ENCODE data around the gene JOSD2.
A peak's percentile ranks its signal among the peaks of the same experiment; 100 is the strongest.
"Not testable (repeated sequence)": the region's sequence is repeated elsewhere in the genome, so short reads cannot be mapped to it uniquely, and the experiment has no call there.

The JOSD2 gene

GRCh38 chr19:50475101-50475568 is 35.9 kb downstream of the JOSD2 start:
- no peak for FAIRE-seq

GRCh38 chr19:50473336-50473735 is 37.7 kb downstream of the JOSD2 start:
- FAIRE-seq = not testable (repeated sequence)

GRCh38 chr19:50468818-50469217 is 42.2 kb downstream of the JOSD2 start:
- no peak for FAIRE-seq

DNA sequence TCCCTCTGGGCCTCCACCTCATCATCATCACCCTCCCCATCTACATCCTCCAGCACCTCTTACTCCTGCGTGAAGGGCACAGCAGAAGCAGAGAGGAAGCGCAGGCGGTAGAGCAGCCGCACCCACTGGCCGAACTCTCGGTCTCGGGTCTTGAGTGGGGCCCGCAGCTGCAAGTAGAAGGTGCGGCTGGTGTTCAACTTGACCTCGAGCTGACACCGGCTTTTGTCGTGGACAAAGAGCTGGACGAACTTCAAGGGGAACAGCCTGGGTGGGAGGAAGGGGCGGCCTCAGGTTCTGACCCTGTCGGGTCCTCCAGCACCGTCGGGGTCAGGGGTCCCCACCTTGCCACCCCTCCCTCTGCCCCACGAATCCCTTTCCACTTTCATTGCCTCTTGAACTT is 43.4 kb downstream of the JOSD2 start:
- FAIRE-seq = no peak

- no peak for FAIRE-seq
Observed at GRCh38 chr19:50466706-50467039, 44.3 kb downstream of the JOSD2 start.

GRCh38 chr19:50465986-50466705 is 44.8 kb downstream of the JOSD2 start:
- no peak for FAIRE-seq

DNA sequence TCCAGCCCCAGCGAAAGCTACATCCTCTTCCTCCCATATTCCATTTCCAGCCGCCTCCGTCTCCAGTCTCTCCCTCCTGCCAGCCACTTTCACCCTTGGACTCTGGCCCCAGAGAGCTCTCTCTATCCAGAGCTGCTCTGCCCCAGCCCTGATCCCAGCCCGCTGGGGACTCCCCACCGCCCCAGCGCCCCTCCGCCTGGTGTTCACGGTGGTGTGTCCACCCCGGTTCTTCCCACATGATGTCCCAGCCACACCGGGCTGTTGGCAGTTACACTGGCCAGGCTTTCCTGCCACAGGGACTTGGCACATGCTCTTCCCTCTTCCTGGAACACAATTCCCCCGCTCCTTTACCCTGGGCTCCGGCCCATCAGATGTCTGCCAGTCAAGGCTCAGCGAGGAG is 46.0 kb downstream of the JOSD2 start:
- no peak for FAIRE-seq

- FAIRE-seq = no peak
Observed at GRCh38 chr19:50464348-50464747, 46.6 kb downstream of the JOSD2 start.

- FAIRE-seq = no peak
Observed at GRCh38 chr19:50462970-50463369, 48.0 kb downstream of the JOSD2 start.

DNA sequence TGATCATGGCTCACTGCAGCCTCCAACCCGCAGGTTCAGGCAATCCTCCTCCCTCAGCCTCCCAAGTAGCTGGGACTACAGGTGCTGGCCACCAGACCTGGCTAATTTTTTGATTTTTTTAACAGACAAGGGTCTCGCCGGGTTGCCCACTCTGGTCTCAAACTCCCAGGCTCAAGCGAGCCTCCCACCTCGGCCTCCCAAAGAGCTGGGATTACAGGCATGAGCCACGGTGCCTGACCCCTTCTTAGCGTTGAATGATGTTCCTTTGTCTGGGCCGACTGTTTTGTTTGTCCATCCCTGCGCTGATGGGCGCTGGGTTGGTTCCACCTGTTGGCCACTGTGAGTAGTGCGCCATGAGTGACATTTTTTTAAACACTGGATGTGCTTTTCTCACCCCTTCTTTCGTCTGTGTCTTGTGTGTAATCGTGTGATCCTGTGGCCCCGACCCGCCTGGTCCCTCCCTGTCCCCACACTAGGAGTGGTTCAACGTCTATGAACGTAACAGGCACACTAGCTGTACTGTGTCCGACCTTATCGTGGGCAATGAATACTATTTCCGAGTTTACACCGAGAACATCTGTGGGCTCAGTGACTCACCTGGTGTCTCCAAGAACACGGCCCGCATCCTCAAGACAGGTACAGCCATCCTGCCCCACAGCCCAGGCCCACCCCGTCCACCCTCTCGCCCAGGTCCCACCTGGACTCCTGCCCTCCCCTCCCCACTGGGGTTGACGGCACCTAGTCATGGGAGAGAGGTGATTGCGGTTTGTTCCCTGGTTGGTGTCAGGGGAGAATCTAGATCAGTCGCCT is 49.7 kb downstream of the JOSD2 start:
- FAIRE-seq = peak; percentile 56

- no peak for FAIRE-seq
Observed at GRCh38 chr19:50460161-50460765, 50.7 kb downstream of the JOSD2 start.

DNA sequence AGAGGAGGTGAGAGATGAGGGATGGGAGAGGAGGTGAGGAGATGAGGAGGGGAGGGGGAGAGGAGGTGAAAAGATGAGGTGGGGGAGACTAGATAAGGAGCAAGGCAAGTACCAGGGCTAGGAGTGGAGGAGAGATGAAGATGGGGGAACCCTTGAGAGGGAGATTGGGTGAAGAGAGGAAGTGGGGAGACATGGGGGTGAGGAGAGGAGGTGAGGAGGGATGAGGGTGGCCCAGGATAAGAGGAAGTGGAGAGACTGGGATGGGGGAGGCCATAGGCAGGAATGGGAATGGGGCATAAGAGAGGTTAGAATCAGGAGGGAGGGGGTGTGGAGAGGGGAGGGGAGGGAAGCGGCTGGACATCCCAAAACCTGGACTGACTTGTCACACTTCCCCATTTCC is 51.4 kb downstream of the JOSD2 start:
- no peak for FAIRE-seq

- FAIRE-seq = no peak
Observed at GRCh38 chr19:50459067-50459456, 51.9 kb downstream of the JOSD2 start.

DNA sequence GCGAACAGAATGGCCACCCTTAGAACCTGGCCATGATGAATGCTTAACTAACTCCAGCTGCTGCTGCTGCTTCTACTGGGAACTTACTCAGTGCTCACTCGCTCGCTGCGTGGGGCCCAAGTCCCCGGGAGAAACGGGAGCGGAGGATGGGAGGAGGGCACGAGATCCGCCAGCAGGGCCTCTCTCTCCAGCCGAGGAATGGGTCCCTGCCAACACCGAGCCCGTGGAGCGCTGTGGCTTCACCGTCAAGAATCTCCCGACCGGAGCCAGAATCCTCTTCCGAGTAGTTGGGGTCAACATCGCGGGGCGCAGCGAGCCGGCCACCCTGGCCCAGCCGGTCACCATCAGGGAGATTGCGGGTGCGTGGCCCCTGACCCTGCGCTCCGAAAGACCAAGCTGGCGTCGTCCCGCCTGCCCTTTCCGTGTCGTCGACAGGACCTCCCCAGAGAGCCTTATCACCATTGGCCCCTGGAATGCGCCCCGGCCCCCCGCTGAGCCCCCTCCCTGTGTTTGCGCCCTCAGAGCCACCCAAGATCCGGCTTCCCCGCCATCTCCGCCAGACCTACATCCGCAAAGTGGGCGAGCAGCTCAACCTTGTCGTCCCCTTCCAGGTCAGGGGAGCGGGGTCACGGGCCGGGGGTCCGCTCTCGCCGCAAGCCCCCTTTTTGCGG is 52.5 kb downstream of the JOSD2 start:
- FAIRE-seq = no peak

DNA sequence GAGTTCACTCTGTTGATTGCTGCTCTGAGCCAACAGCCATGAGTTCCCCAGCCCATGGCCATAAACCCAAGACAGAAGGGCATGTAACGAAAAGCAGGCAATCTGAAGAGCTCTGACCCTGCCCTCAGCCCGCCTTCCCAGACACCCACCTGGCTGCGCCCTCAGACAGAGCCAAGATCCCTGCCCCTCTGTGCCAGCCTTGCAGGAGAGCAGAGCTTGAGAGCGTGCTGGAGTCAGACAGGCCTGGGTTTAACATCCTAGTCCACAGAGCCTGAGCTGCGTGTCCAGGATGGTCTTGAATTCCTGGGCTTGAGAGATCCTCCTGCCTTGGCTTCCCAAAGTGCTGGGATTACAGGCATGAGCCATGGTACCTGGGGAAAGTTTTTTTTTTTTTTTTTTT is 53.7 kb downstream of the JOSD2 start:
- FAIRE-seq = no peak

Measured in G401.6 (cell line).